ENCODE measurements around the gene USP50. TPM values are rescaled to one million over a fixed set of nuclear protein-coding genes. Genes with fewer than 3 reads are reported as not detected.
"Not testable (repeated sequence)": the region's sequence is repeated elsewhere in the genome, so short reads cannot be mapped to it uniquely, and the experiment has no call there.

USP50 gene
- not detected in 2 replicates for total RNA-seq (2014; rRNA removed)
- polyA plus RNA-seq (2012) = not detected

- no peak for DNase-seq (ENCODE audit: low read depth)
Measured at GRCh38 chr15:50546566-50546965, at the start of gene USP50. TSS of gene USP50 (minus strand) at chr15:50546666. CDS start at chr15:50546525, 141 bp downstream.

DNA sequence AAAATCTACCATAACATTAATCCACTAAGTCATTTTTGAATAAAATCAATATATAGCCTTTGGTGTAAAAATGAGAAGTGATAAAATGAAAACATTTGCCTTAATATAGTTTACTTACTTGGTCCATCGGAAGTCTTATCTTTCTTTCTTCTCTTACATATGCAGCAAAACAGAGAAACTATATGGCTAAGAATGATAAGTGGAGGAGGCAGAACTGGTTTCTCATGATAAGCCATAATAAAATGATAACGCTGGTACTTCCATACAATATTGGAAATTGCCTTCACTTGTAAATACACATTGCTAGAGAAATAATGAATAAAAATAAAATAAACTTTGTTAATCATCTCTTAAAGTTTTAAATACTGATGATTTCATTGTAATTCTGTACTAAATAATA lies 47.8 kb upstream of the USP50 start:
- DNase-seq (ENCODE audit: low read depth) = no peak

- no peak for DNase-seq (ENCODE audit: low read depth)
Measured at GRCh38 chr15:50593761-50594160, 47.3 kb upstream of the USP50 start.

DNA sequence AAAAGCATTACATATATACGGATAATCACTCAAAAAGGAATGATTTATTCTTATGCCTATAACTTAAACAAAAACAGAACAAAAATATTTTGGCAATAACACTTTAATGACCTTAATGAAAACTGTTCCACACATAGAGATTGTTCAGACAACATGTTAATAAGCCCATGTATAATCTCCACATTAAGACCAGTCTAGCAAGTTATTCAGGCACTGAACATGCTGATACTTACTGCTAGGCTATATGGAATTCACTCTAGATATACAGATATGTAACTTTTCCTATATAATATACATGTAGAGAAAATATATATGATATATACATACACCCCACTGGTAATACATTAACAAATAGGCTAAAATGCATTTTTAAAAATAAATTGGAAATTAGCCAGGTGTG lies 43.8 kb upstream of the USP50 start:
- no peak for DNase-seq (ENCODE audit: low read depth)

- no peak for DNase-seq (ENCODE audit: low read depth)
Measured at GRCh38 chr15:50577492-50577891, 31.0 kb upstream of the USP50 start.

- no peak for DNase-seq (ENCODE audit: low read depth)
Measured at GRCh38 chr15:50576166-50576565, 29.7 kb upstream of the USP50 start.

GRCh38 chr15:50573842-50574241 lies 27.4 kb upstream of the USP50 start:
- not testable (repeated sequence) for DNase-seq (ENCODE audit: low read depth)

GRCh38 chr15:50563756-50564155 lies 17.3 kb upstream of the USP50 start:
- no peak for DNase-seq (ENCODE audit: low read depth)

DNA sequence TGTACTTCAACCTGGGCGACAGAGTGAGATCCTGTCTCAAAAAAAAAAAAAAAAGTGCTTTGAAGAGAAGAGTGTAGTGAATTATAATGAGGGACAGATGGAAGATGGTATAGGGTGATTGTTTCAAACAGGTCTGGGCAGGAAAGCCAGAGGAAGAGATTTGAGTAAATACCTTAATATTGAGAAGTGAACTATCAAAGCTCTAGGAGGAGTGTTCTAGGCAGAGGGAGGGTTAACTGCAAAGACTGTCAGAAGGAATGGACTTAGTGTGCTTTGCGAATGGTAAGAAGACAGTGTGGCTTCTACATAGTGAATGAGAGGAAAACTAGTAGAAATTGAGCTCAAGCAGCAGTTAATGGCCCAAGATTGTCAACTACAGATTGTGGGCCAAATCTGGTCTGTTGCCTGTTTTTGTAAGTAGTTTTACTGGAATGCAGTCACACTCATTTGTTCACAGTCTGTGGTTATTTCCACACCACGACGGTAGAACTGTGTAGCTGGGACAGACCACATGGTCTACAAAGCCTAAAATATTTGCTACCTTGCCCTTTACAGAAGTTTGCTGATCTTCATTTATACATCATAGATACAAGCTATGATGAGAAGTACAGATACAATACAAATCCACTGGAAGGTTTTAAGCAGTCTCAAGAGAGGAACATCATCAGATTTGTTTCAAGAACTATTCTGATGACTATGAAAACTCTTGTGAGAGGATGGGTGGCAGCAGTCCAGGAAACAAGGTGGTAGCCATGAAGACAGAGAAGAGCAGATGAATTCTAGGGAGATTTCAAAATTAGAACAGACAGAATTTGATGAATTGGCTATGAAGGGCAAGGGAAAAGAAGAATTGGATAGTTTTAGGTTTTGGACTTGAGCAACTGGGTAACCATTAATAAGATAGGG lies 16.5 kb upstream of the USP50 start:
- peak; percentile 26 for DNase-seq (ENCODE audit: low read depth)

DNA sequence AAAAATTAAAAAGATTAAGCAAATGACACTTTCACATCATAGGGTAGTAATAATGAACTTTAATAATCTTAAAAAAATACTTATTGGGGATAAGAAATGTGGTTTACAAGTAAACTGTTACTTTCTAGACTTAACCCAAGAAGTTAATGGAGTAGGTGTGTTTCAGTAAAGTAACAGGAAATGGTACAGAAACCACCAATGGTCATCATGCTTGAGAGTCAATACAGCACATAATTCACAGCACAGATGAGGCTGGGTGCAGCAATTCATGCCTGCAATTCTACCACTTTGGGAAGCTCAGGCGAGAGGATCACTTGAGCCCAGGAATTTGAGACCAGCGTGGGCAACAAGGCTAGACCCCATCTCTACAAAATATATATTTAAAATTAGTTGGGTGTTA lies 11.5 kb upstream of the USP50 start:
- no peak for DNase-seq (ENCODE audit: low read depth)

- DNase-seq (ENCODE audit: low read depth) = no peak
Measured at GRCh38 chr15:50556642-50557371, 10.3 kb upstream of the USP50 start.

DNA sequence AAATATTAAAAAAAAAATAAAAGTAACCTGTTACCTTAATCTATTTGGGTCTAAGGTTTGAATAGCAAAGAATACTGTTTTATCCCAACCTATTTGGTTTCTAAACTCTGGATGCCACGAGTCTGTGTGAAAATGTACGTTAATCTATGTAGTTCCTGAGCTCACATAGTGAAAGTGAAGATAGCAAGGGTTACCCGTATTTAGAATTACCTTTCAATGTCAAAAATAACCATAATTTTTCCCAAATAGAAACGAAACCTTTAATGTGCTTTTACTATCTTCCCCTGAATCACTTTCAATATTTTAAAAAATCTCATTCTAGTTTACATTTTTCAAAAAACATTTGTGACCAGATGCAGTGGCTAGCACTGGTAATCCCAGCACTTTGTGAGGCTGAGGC lies 5.8 kb upstream of the USP50 start:
- DNase-seq (ENCODE audit: low read depth) = no peak

GRCh38 chr15:50549326-50549725 lies 2.9 kb upstream of the USP50 start:
- DNase-seq (ENCODE audit: low read depth) = peak; percentile 12

- no peak for DNase-seq (ENCODE audit: low read depth)
Measured at GRCh38 chr15:50544368-50544767, 2.1 kb downstream of the USP50 start.

GRCh38 chr15:50543556-50543955 lies 2.9 kb downstream of the USP50 start:
- DNase-seq (ENCODE audit: low read depth) = no peak

DNA sequence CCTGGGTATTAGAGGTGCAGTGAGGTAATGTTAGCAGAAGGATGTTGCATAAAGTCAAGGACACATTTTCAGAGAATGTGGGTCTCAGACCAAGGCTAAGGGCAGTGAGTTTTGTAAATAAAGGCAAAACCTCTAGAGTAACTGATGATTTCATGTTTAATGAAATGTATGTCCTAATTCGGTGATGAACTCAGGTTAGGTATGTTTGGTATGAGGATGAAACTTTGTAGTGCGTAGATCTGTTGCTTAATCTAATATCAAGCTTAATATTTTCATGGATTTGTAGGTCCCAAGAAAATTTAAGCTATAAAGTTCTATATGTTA lies 3.6 kb downstream of the USP50 start:
- no peak for DNase-seq (ENCODE audit: low read depth)

DNA sequence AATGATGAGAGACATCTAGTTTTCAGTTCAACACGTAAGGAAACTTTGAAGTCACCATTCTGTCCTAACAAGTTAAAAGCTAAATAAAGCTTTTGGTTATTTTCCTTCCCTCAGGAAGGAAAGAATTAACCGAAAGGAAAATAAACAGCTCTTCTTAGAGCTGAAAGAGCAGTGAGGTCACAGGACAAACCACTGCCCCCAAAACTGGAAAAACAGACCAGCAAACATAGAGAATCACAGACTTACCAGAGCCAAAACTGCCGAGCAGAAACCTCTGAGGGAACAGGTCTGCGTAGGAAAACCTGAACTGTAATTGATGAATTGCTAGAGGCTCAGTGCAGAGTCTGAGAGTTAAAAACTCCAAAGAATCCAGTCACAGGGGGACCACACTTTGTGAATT lies 14.7 kb downstream of the USP50 start:
- no peak for DNase-seq (ENCODE audit: low read depth)

- DNase-seq (ENCODE audit: low read depth) = no peak
Measured at GRCh38 chr15:50531163-50531562, 15.3 kb downstream of the USP50 start.

DNA sequence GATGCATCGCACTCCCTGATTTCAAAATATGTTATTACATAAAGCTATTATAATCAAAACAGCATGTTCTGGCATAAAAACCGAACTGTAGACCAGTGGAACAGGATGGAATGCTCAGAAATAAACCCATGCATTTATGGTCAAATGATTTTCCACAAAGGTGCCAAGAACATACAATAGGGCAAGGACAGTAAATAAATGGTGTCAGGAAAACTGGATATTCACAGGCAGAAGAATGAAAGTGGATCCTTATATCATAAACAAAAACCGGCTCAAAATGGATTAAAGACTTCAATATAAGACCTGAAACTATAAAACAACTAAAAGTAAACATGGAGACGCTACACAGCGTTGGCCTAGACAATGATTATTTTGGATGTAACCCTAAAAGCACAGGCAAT lies 22.6 kb downstream of the USP50 start:
- no peak for DNase-seq (ENCODE audit: low read depth)

GRCh38 chr15:50519740-50520425 lies 26.6 kb downstream of the USP50 start:
- no peak for DNase-seq (ENCODE audit: low read depth)

- DNase-seq (ENCODE audit: low read depth) = no peak
Measured at GRCh38 chr15:50513001-50513400, 33.5 kb downstream of the USP50 start.

GRCh38 chr15:50506121-50506520 lies 40.3 kb downstream of the USP50 start:
- no peak for DNase-seq (ENCODE audit: low read depth)
